Iris pigment epithelial cell (primary cell): ENCODE data around the gene CPNE2.
"Not testable (repeated sequence)": the region's sequence is repeated elsewhere in the genome, so short reads cannot be mapped to it uniquely, and the experiment has no call there.

Experiments used
- DNase-seq: peaks from one replicate; pipeline ENCODE4 v3.0.0-alpha.2; 2011; ENCODE audit warnings: low read depth

Gene CPNE2

DNA sequence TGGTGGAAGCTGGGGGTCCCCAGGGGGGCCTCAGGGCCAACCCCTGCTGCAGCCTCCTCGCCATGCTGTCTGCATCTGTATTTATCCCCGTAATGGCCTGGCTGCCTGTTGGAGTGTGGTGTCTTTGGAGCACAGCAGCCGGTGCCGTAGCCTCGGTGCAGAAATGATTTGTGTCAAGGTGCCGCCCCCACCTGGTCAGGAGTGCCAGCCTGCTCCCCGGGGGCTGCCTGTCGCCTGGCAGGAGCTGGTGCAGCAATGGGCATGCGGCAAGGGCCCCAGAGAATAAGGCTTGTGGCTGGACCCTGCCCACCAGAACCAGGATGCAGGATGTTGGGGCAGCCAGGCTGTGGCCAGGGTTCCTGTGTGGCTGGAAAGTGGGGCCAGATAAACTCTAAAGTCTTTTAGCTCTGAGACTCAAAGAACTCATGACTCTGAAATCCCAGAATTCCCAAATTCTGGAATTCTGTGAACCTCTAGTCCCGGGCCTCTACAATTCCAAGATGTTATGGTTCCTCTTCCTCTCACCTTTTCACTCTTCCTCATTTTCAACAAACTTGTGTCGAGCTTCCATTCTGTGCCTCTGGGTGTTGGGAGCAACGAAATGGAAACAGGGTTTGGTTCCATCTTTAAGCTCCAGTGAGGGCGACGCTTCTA lies 5.9 kb downstream of the CPNE2 start:
- no peak for DNase-seq

DNA sequence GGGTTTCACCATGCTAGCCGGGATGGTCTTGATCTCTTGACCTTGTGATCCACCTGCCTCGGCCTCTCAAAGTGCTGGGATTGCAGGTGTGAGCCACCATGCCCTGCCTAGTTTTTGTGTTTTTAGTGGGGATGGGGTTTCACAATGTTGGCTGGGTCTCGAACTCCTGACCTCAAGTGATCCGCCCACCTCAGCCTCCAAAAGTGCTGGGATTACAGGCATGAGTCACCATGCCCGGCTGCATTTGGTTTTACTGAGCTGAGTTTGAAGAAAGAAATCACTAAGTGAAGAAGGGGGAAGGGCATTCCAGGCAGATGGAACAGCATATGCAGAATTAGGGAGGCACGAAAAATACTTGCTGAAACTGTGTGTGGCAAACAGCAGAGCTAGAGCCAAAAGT lies 7.6 kb downstream of the CPNE2 start:
- DNase-seq = peak; percentile 63

DNA sequence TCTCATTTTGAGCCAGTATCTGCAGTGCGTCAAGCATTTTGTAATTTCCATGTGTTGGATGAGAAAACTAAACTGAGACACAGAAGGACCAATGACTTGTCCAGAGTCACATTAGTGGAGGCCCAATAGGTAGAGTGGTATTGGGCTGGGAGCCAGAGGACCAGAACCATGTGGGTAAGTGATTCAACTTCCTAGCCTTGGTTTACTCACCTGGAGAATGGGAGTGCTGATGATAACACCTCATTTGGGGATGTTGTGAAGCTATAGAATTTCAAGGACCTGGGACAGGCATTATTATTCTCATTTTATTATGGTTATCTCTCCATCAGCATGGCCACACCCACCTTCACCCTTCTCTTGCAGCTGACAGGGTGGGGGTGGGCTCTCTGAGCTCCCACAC lies 8.1 kb downstream of the CPNE2 start:
- DNase-seq = no peak

DNA sequence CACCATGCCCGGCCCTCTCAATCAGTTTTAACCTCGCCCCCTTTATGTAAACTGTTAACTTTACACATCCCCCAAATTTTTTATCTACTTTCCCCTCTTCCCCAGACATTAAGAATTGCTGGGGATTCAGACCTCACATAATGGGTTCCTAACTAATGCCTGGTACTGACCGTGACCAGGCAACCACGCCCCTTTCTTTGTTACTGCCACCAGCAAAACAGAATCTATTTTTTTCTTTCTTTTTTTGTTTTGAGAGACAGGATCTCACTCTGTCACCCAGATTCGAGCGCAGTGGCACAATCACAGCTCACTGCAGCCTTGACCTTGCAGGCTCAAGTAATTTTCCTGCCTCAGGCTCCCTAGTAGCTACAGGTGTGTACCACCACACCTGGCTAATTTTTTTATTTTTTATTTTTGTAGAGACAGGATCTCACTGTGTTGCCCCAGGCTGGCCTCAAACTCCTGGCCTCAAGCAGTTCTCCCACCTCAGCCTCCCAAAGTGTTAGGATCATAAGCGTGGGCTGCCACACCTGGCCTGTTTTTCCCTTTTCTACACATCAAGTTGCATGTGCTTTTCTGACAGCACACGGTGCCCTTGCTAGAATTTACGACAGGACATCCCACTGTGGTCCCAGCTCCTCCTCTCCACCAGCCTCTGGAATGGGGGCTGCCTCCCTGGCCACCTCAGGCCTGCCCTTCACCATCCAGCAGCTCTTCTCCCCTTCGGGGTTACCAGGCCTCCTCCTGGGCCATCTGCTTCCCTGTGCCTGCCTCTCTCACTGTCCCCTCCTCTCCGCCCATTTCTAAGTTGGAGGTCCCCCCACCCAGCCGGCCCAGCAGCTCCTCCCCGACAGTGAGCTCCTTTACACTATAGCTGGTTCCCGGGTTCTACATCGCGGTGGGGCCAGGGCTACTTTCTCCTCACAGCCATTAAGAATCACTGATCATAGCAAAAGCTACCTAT lies 10.8 kb downstream of the CPNE2 start:
- no peak for DNase-seq

DNA sequence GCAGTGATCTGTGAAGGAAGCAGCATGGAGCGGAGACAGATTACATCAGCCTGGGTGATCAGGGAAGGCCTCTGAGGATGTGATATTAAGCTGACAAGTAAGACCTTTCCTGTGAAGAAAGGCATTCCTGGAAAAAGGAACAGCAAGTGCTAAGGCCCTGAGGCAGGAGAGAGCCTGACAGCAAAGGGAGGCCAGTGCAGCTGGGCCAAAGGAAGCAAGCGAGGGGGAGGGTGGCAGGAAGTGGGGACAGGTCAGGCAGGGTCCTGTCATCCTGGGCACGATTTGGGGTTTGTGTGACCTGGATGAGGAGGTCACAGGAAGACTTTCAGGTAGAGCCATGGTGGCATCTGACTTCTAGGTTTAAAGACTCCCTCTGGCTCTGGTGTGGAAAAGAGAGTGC lies 12.3 kb downstream of the CPNE2 start:
- no peak for DNase-seq

DNA sequence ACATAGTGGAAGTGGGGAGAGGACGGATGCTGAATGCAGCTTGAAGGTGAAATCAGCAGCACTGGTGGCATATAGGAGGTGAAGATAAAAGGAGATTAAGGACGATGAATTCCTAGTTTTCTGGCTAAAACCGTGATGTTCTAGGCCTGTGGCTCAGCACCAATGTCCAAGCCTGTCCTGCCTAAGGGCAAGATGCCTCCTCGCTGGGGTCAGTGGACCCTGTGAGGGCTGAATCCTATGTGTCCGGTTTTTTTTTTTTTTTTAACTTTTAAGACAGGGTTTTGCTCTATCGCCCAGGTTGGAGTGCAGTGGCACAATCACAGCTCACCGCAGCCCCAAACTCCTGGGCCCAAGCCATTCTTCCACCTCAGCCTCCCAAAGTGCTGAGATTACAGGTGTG lies 12.8 kb downstream of the CPNE2 start:
- DNase-seq = no peak

DNA sequence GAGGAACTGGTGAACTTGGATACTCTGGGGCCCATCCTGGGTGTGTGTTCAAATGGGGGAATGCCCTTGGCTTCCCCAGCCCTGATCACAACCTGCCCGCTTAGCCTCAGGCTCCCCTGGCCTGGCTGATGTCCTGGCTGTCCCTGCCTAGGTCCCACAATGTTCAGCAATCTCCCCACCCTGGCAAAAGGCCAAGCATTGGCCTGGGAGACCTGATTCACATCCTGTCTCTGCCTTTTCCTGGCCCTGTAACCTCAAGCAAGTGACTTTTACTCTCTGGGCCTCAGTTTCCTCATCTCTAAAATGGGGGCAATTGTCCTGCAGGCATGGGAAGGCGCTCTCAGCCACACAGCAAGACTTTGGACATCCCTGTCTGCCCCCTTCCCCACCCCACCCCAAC lies 14.4 kb downstream of the CPNE2 start:
- DNase-seq = no peak

DNA sequence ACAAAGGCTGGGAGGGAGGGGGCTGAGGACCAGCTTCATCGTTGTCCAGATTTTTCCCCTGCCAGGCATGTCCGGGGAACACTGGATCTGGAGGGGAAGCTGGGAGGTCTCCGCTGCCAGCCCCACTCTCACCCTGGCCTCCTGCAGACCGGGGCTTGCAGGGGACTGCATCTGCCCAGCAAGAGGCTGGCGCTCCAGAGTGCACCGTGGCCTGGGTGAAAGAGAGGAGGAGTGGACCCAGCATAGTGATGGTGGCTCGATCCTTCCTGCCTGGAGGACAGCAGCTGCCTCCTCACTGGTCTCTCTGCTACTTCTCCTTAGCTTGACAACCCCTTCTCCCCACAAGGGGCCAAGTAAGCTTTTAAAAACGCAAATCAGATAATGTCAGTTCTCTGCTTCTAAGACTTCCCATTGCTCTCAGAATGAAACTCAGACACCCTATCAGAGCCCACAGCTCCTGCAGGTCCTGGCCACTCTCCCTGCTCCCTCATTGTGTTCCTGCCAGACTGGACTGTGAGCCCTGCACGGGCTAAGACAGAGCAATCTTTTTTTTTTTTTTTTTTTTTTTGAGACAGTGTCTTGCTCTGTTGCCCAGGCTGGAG lies 15.0 kb downstream of the CPNE2 start:
- DNase-seq = no peak

DNA sequence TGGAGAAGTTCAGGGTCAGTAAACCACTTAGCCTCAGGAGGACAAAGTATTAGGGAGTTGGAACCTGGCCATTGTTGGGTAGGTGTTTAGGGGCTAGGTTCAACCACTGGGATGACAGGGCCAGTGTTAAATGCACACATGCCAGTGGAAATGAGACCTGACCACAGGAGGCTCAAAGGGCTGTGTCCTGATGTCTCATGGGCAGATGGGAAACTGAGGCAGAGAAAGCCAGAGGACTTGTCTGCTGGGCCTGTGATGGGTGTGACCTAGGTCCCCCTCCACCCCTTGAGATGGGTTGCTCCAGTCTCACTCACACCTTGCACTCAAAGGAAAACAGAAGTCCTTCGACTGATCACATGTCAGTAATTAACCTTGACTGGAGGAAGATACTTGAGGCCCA lies 16.0 kb downstream of the CPNE2 start:
- DNase-seq = no peak

DNA sequence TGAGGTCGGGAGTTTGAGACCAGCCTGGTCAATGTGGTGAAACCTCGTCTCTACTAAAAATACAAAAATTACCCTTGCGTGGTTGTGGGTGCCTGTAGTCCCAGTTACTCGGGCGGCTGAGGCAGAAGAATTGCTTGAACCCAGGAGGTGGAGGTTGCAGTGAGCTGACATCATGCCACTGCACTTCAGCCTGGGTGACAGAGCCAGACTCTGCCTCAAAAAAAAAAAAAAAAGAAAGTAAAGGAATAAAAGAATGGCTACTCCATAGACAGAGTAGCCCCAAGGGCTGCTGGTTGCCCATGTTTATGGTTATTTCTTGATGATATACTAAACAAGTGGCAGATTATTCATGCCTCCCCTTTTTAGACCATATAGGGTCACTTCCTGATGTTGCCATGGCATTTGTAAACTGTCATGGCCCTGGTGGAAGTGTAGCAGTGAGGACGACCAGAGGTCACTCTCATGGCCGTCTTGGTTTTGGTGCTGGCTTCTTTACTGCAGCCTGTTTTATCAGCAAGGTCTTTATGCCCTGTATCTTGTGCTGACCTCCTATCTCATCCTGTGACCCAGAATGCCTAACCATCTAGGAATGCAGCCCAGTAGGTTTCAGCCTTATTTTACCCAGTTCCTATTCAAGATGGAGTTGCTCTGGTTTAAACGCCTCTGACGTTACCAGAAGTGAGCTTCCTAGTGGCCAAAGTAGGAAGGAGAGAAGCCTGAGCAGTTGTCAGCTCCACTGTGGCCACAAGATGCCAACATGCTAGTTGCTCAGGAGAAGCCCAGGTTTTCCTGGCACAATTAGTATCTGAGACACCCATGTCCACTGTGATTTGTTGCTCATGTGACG lies 17.1 kb downstream of the CPNE2 start:
- DNase-seq = not testable (repeated sequence)

DNA sequence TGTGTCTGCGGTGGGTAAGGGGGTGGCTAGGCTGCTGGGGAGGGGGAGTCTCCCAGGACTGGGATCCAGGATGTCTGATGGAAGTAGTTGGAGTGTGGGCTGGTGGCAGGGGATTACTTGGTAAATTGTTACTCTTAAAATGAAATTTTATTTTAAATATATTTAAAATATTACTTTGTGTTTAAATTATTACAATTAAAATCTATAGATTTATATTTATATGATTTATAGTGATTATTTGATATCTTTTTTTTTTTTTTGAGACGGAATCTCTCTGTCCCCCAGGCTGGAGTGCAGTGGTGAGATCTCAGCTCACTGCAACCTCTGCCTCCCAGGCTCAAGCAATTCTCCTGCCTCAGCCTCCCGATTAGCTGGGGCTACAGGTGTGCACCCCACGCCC lies 18.6 kb downstream of the CPNE2 start:
- no peak for DNase-seq

DNA sequence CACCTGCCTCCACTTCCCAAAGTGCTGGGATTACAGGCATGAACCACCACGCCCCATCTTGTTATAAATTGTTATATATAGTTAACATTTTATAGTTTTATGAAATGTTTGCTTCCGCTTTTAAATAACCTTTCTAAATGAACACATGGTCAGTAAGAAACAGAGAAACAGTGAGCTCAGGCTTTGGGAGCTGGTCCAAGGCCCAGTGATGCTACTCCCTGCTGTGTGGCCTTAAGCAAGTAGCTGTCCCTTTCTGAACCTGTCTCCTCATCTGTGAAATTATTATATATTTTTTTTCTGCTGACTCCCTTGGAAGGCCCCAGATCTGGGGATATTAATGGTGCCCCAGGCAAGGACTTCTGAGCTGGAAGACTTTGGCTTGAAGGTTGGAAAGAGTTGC lies 19.0 kb downstream of the CPNE2 start:
- DNase-seq = no peak

DNA sequence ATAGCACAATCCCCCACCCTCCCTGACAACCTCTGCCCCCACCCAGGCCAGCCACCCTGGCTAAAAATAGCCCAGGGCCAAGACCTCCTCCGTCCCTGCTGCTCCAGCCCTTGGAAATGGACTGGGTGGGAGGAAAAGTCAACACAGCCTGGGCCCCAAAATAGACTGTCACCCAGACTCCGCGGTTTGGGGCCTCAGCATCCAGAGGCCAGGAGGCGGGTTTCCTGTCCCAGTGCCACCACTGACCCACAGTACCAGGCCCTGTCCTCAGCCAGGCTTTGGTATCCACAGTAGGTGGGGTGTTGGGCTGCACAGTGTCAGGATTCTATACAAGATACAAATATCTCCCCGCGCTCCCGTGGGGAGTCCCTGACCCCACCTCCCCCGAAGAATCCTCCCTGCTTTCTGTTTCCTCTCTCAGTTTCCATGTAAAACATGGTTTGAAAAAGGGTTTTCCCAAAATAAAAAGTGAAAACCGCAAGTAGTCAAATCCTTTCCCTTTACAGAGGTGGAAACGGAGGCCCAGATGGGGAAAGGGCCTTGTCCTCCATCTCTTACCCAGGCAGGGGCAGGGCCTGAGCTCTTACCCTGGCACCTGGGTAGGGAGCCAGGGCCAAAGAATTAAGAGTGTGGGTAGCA lies 20.1 kb downstream of the CPNE2 start:
- DNase-seq = no peak

DNA sequence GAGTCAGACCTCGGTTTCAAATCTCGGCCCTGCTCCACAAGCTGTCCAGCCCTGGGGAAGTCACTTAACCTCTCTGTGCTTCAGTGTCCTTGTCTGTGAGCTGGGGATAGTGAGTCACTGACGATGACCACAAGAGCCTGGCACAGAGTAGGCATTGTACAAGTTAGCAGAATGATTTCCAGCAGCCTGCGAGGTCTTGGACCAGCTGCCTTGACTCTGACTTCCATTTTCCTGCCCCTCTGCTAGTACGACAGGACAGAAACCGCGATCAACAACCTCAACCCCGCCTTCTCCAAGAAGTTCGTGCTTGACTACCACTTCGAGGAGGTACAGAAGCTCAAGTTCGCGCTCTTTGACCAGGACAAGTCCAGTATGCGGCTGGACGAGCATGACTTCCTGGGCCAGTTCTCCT lies 20.7 kb downstream of the CPNE2 start:
- peak; percentile 30 for DNase-seq

DNA sequence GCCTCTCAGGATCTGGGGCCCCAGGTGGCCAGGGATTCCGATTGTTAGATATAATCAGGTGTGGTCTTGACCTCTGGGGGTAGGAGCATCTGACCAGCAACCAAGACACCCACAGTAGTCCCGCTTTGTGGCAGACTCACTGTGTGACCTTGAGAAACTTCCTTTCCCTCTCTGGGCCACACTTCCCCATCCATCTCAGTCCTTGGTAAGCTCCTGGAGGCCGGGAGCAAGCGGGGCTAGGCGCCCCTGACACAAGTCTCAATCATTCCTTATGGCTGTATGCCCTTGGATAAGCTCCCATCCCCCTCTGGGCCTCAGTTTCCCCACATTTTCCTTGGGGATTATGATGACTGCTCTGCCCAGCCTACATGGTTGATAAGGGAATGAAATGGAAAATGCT lies 21.3 kb downstream of the CPNE2 start:
- DNase-seq = no peak

DNA sequence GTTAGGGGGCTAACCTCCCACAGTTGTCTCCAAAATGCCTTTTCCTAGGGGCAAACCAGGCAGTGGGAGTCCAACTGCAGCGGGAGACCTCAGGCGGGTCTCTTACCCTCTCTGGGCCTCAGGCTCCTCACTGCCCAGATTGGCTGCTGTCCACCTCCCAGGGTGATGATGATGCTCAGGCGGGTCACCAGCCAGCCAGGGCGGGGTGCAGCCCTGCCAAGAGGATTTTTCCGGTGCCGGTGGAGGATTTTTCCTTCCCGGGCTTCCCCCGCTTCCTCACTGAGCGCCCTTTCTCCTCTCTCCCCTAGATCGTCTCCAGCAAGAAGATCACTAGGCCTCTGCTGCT lies 22.8 kb downstream of the CPNE2 start:
- no peak for DNase-seq

DNA sequence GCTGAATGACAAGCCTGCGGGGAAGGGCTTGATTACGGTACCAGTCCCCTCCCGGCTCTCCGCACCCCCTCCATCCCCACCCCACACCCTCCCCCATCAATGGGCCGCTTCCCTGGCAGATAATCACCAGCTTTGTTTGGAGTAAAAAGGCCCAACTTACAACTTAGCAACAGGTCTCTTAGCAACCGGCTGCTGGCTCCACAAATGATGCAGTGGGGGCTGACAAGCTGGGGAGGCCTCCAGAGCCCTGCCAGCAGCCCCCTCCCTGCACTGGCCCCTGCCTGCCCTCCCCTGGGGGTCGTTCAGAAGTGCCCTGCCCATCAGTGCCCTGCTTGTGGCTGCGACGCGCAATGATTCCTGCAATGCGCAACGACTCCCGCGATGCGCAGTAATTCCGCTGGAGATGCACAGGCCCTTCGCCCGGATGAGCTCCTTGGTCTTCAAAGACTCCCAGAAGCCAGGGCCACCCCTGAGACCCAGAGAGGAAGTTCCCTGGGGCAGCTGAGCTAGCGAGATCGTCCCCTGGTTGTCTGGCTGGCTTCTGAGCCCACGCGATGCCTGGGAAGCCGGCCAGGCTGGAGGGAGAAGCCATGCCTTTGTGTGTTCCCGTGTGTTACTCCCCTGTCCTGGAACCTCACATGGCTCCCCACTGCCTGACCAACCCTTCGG lies 23.3 kb downstream of the CPNE2 start:
- DNase-seq = peak; percentile 49

DNA sequence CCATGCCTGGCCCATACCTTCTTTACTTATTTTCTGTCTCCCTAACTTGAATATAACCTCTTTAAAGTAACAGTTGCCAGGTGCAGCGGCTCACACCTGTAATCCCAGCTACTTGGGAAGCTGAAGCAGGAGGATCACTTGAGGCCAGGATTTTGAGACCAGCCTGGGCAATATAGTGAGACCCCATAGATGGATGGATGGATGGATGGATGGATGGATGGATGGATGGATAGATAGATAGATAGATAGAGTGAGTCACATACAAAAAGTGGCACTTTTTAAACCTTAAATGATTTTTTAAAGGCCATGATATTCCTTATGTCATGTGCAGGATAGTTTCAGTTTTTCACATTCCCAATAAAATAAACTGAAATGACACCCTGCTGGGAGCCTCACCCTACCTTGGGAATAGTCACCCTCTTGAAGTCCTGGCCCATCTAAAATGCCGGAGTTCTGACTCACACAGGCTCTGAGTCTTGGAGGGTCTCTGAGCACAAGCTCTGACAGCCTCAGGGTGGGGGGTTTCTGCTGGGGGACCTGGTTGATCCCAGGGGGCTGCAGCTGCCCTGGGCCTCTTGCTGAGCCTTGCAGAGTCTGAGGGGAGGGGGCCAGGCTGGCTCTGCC lies 26.2 kb downstream of the CPNE2 start:
- DNase-seq = no peak

DNA sequence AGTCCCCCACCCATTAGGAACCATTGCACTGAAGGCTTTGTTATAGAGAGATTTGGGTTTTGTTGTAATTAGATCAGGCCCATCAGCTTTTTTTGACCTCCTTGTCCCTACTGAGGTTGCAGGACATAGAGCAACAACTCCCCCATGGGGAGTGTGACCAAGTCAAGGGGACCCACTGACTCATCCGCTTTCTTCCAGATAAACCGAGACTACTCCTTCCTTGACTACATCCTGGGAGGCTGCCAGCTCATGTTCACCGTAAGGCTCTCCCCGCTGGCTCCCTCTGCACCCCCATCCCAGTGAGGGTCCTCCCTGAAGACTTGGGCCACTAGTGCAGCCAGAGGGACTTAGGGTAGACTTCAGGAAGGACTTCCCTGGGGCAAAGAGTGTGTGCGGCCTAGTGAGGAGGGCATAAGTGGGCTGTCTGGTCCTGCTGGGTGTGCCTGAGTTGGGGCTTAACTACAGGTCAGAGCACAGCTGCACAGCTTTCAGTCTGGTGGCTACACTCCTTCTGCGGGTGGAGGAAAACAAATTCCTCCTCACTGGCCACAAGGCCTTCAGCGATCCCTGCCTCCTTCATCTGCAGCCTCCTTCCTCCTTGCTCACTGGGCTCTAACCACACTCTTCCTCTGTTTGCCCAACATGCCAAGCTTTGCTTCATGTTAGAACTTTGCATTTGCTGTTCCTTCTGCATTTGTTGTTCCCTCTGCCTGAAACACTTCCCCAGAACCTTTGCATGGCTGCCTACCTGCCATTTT lies 31.0 kb downstream of the CPNE2 start:
- DNase-seq = peak; percentile 38
